ENCODE results near the gene MSI2. TPM values are rescaled to one million over a fixed set of nuclear protein-coding genes. Genes with fewer than 3 reads are reported as not detected.

The MSI2 gene
- total RNA-seq, 2 experiments from 2014 or later: 131 to 164 TPM

DNA sequence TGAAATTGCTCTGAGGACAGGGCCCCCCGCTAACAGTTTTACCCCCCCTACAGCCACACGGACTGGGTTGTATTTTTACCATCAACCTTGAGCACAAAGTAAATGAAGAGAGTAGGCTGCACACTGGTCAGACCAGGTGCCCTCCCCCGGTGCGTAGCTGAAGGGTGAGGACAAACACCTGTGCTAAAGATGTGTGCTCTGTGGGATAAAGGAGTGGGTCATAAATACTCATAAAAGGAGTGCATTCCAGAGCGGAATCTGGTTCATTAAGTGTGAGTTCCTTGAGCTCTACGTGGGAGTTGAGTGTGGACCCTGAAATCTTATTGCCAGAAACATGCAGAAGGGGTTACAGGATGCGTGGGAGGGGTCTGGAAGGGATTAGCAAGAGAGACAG lies 271.7 kb downstream of the MSI2 start:
- ChIA-PET CTCF (ENCODE audit: unreplicated experiment) (no interaction called here), POLR2A (interaction anchor here (0.5 kb wide), 1 partner anchor 42 kb away, joined by 3 read pairs; no protein-coding TSS in a partner anchor)
- no peak overlapping the region for H3K4me3 ChIP-seq (ENCODE audit: low read depth, low read length, poor library complexity, severe bottlenecking)
- TF ChIP-seq, protein P1, sequence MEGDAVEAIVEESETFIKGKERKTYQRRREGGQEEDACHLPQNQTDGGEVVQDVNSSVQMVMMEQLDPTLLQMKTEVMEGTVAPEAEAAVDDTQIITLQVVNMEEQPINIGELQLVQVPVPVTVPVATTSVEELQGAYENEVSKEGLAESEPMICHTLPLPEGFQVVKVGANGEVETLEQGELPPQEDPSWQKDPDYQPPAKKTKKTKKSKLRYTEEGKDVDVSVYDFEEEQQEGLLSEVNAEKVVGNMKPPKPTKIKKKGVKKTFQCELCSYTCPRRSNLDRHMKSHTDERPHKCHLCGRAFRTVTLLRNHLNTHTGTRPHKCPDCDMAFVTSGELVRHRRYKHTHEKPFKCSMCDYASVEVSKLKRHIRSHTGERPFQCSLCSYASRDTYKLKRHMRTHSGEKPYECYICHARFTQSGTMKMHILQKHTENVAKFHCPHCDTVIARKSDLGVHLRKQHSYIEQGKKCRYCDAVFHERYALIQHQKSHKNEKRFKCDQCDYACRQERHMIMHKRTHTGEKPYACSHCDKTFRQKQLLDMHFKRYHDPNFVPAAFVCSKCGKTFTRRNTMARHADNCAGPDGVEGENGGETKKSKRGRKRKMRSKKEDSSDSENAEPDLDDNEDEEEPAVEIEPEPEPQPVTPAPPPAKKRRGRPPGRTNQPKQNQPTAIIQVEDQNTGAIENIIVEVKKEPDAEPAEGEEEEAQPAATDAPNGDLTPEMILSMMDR (conservative IDR thresholded peaks at IDR 0.05; ENCODE audit: low read length): no peak
- no peak for TF ChIP-seq EZH2phosphoT487 (IDR thresholded peaks at IDR 0.05; ENCODE audit: borderline replicate concordance, low read depth, low read length)
- no peak overlapping the region for H3K27ac ChIP-seq (ENCODE audit: low read depth, low read length, poor library complexity, severe bottlenecking)
- H3K79me2 ChIP-seq (ENCODE audit: insufficient read depth, low read depth, low read length): no peaks in the 10 kb centered on the region
- H3K4me1 ChIP-seq (ENCODE audit: insufficient read depth, low read length, poor library complexity, severe bottlenecking): peaks cover 89% of the 10 kb centered on the region
- no peak overlapping the region for H2AFZ ChIP-seq (ENCODE audit: low read length)
- H4K20me1 ChIP-seq (ENCODE audit: insufficient read depth, low read length): no peaks in the 10 kb centered on the region
- H3K9me2 ChIP-seq (ENCODE audit: insufficient read depth, low read length): no peaks in the 10 kb centered on the region
- BruUV-seq (replicated peaks): no TSS peak
- peaks cover 8% of the 10 kb centered on the region; the same call in 1 of the 2 replicates for H3K36me3 ChIP-seq (ENCODE audit: insufficient read depth, low read length)
- intact Hi-C loops (cut with micrococcal nuclease; ENCODE audit: unreplicated experiment): no loop called here
- H3K9me3 ChIP-seq (ENCODE audit: low read length): no peaks in the 10 kb centered on the region
- no peak for DNase-seq (ENCODE audit: low spot score)
- H3K4me2 ChIP-seq (ENCODE audit: low read length): peak overlapping the region; percentile 5; the same call in 1 of the 2 replicates

DNA sequence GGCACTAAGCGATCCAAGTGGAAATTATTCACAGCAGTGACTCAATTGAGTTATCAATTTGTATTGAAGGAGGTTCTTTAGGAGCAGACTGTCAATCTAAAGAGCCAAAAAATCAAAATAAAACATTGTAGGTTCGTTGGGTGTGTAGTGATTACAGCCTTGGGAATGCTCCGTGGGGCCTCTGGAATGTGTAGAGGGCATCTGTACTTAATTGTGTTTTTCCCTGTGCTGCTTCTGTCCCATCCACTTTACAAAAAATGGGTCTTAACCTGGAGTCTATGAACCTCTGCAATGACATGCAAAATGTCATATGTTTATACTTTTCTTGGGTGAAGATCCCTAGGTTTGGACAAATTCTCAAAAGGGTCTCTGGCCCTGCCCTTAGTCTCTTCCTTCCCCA lies 273.7 kb downstream of the MSI2 start:
- no peak for DNase-seq (ENCODE audit: low spot score)
- CTCF ChIA-PET (ENCODE audit: unreplicated experiment): interaction anchor here (0.5 kb wide), 1 partner anchor 18 kb away, joined by 15 read pairs; no protein-coding TSS in a partner anchor

DNA sequence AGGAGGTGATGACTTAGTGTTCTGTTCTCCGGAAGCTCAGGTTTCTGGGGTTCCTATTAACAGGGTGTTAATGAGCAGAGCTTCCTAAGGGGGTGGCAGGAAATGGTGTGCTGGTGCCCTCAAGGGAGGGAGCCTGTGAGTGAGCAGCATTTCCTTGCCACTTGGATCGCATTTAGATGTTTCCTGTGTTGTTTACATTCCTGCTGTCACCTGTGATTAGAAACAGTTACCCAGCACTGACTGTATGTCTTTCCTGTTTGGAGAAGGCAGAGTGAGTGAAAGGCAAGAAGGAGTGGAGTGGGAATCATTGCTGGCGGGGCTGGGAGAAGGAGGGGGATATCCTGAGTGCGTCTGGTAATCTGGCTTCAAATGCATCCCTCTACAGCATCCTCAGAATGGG lies 274.2 kb downstream of the MSI2 start:
- H3K9me2 ChIP-seq (ENCODE audit: insufficient read depth, low read length): no peaks in the 10 kb centered on the region
- peak overlapping the region; percentile 3 for H3K27ac ChIP-seq (ENCODE audit: low read depth, low read length, poor library complexity, severe bottlenecking)
- H3K9me3 ChIP-seq (ENCODE audit: low read length): no peaks in the 10 kb centered on the region
- ChIA-PET CTCF (ENCODE audit: unreplicated experiment) (interaction anchor here (0.5 kb wide), 1 partner anchor 18 kb away, joined by 15 read pairs; no protein-coding TSS in a partner anchor), POLR2A (no interaction called here)
- no peak overlapping the region for H2AFZ ChIP-seq (ENCODE audit: low read length)
- H3K79me2 ChIP-seq (ENCODE audit: insufficient read depth, low read depth, low read length): no peaks in the 10 kb centered on the region
- TF ChIP-seq, protein P1 (conservative IDR thresholded peaks at IDR 0.05; ENCODE audit: low read length): no peak
- no peak for TF ChIP-seq EZH2phosphoT487 (IDR thresholded peaks at IDR 0.05; ENCODE audit: borderline replicate concordance, low read depth, low read length)
- peak; percentile 30 for DNase-seq (ENCODE audit: low spot score)
- intact Hi-C loops (cut with micrococcal nuclease; ENCODE audit: unreplicated experiment): no loop called here
- peak overlapping the region; percentile 43 for H3K4me2 ChIP-seq (ENCODE audit: low read length)
- peaks cover 8% of the 10 kb centered on the region; the same call in 1 of the 2 replicates for H3K36me3 ChIP-seq (ENCODE audit: insufficient read depth, low read length)
- H4K20me1 ChIP-seq (ENCODE audit: insufficient read depth, low read length): no peaks in the 10 kb centered on the region
- no peak overlapping the region for H3K4me3 ChIP-seq (ENCODE audit: low read depth, low read length, poor library complexity, severe bottlenecking)
- H3K4me1 ChIP-seq (ENCODE audit: insufficient read depth, low read length, poor library complexity, severe bottlenecking): peaks cover 64% of the 10 kb centered on the region
- no TSS peak for BruUV-seq (replicated peaks)

More for the DNA sequence above, 273.7 kb downstream of the MSI2 start:
- Histone ChIP-seq H3K4me1 (ENCODE audit: insufficient read depth, low read length, poor library complexity, severe bottlenecking) (peaks cover 69% of the 10 kb centered on the region), H3K4me2 (ENCODE audit: low read length) (peak overlapping the region; percentile 43), H3K79me2 (ENCODE audit: insufficient read depth, low read depth, low read length) (no peaks in the 10 kb centered on the region), H4K20me1 (ENCODE audit: insufficient read depth, low read length) (no peaks in the 10 kb centered on the region), H3K27ac (ENCODE audit: low read depth, low read length, poor library complexity, severe bottlenecking) (peak overlapping the region; percentile 3), H2AFZ (ENCODE audit: low read length) (no peak overlapping the region), H3K9me2 (ENCODE audit: insufficient read depth, low read length) (no peaks in the 10 kb centered on the region), H3K36me3 (ENCODE audit: insufficient read depth, low read length) (peaks cover 8% of the 10 kb centered on the region; the same call in 1 of the 2 replicates), H3K4me3 (ENCODE audit: low read depth, low read length, poor library complexity, severe bottlenecking) (no peak overlapping the region), H3K9me3 (ENCODE audit: low read length) (no peaks in the 10 kb centered on the region)
- BruUV-seq (replicated peaks): no TSS peak
- TF ChIP-seq, protein P1 (conservative IDR thresholded peaks at IDR 0.05; ENCODE audit: low read length): no peak
- no peak for TF ChIP-seq EZH2phosphoT487 (IDR thresholded peaks at IDR 0.05; ENCODE audit: borderline replicate concordance, low read depth, low read length)
- intact Hi-C loops (cut with micrococcal nuclease; ENCODE audit: unreplicated experiment): no loop called here
- POLR2A ChIA-PET: no interaction called here
